ENCODE measurements around the gene CD302.
"Not testable (repeated sequence)": the region's sequence is repeated elsewhere in the genome, so short reads cannot be mapped to it uniquely, and the experiment has no call there.

Gene CD302

DNA sequence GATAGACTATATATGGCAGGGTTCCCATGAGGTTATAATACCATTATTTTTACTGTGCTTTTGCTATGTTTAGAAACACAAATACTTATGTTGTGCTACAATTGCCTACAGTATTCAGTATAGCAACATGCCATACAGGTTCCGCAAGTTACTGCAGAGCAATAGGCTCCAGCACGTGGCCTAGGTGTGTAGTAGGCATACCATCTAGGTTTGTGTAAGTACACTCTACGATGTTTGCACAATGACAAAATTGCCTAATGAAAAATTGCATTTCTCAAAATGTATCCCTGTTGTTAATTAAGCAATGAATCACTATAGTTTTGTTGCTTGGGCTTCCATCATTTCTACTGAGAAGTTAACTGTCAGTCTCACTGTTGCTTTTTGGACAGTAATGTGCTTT, 9.8 kb downstream of the CD302 start:
- DNase-seq (ENCODE audit: low read depth), result no peak
- in situ Hi-C loops (cut with HindIII; ENCODE audit: low sequenced_read_pairs), result no loop called here
- H3K4me3 ChIP-seq (ENCODE audit: low read depth, low read length), result no peak overlapping the region
- no peak for TF ChIP-seq CTCF (IDR thresholded peaks at IDR 0.05; ENCODE audit: low read depth, low read length, missing control alignments)

- in situ Hi-C loops (cut with HindIII; ENCODE audit: low sequenced_read_pairs), result not testable (repeated sequence)
Observed at GRCh38 chr2:159787647-159788046, 10.4 kb downstream of the CD302 start.

DNA sequence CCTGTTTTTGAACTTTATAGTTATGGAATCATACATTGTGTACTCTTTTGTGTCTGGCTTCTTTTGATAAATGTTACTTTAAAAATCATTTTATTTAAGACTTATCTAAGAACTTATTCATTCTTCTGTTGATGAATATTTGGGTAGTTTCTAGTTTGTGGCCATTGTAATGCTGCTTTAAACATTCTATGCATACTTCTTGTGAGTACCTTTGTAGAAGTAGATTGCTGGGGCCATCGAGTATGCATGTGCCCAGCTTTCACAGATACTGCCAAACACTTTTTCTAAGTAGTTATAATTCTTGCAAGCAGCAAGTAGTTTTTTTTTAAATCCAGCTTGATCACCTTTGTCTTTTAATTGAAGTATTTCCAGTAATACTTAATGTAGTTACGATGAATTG, 11.1 kb downstream of the CD302 start:
- no peak overlapping the region for H3K4me3 ChIP-seq (ENCODE audit: low read depth, low read length)
- no peak for DNase-seq (ENCODE audit: low read depth)
- TF ChIP-seq CTCF (IDR thresholded peaks at IDR 0.05; ENCODE audit: low read depth, low read length, missing control alignments), result no peak
- in situ Hi-C loops (cut with HindIII; ENCODE audit: low sequenced_read_pairs), result no loop called here

More at GRCh38 chr2:159787647-159788046, 10.4 kb downstream of the CD302 start:
- not testable (repeated sequence) for DNase-seq (ENCODE audit: low read depth); H3K4me3 ChIP-seq (ENCODE audit: low read depth, low read length)

GRCh38 chr2:159785195-159785594, 12.8 kb downstream of the CD302 start:
- TF ChIP-seq CTCF (IDR thresholded peaks at IDR 0.05; ENCODE audit: low read depth, low read length, missing control alignments), result no peak
- in situ Hi-C loops (cut with HindIII; ENCODE audit: low sequenced_read_pairs), result no loop called here
- no peak overlapping the region for H3K4me3 ChIP-seq (ENCODE audit: low read depth, low read length)
- DNase-seq (ENCODE audit: low read depth), result no peak

GRCh38 chr2:159784744-159785143, 13.3 kb downstream of the CD302 start:
- in situ Hi-C loops (cut with HindIII; ENCODE audit: low sequenced_read_pairs); H3K4me3 ChIP-seq (ENCODE audit: low read depth, low read length); DNase-seq (ENCODE audit: low read depth): not testable (repeated sequence)

DNA sequence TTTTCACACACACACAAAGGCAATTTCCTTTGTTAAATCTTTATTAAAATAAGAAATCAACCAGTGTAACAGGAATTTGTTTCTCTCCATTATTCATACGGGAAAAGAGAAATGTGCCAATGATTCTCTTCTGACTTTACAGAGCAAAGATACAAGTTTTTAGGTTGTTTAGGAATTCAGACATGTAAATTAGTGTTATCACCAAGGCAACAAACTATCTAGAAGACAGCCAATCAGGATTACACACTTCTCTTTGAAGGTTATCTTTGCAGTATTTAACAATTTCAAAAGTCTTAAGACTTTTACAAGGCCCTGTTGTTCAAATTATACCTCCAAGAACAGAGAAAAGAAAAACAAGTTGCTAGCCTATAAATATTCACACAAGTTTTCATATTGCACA, 14.5 kb downstream of the CD302 start:
- no peak overlapping the region for H3K4me3 ChIP-seq (ENCODE audit: low read depth, low read length)
- in situ Hi-C loops (cut with HindIII; ENCODE audit: low sequenced_read_pairs), result no loop called here
- no peak for TF ChIP-seq CTCF (IDR thresholded peaks at IDR 0.05; ENCODE audit: low read depth, low read length, missing control alignments)

GRCh38 chr2:159776321-159776720, 21.7 kb downstream of the CD302 start:
- no peak for DNase-seq (ENCODE audit: low read depth)
- in situ Hi-C loops (cut with HindIII; ENCODE audit: low sequenced_read_pairs), result no loop called here
- TF ChIP-seq CTCF (IDR thresholded peaks at IDR 0.05; ENCODE audit: low read depth, low read length, missing control alignments), result no peak

More for the DNA sequence above, 14.5 kb downstream of the CD302 start:
- DNase-seq (ENCODE audit: low read depth), result no peak

GRCh38 chr2:159775021-159775420, 23.0 kb downstream of the CD302 start:
- H3K4me3 ChIP-seq (ENCODE audit: low read depth, low read length), result no peak overlapping the region
- in situ Hi-C loops (cut with HindIII; ENCODE audit: low sequenced_read_pairs), result no loop called here
- no peak for TF ChIP-seq CTCF (IDR thresholded peaks at IDR 0.05; ENCODE audit: low read depth, low read length, missing control alignments)
- DNase-seq (ENCODE audit: low read depth), result no peak

More at GRCh38 chr2:159776321-159776720, 21.7 kb downstream of the CD302 start:
- H3K4me3 ChIP-seq (ENCODE audit: low read depth, low read length), result no peak overlapping the region

Measured in astrocyte of the cerebellum (primary cell).